Common myeloid progenitor, CD34-positive (primary cell): ENCODE measurements around the gene PDLIM5.

Source experiments
- CTCF ChIA-PET: fragments of 350-600 bp; sonication (Branson Sonifier 250); formaldehyde crosslinking; loops from one replicate; lab custom pipeline; 2021; ENCODE audit warnings: antibody characterized with exemption; lab: Charles Lee
- POLR2A ChIA-PET: fragments of 350-600 bp; sonication (Branson Sonifier 250); formaldehyde crosslinking; loops from one replicate; lab custom pipeline; 2021; ENCODE audit warnings: antibody characterized with exemption; lab: Charles Lee
- DNase-seq, 3 donors: peaks; one replicate each; pipeline versions ENCODE4 v3.0.0 to v3.0.0-alpha.2; 2013
- H3K27ac ChIP-seq, 2 experiments: 1 replicate in 1 of 2; 2 replicates in 1 of 2; pipeline ENCODE4 v1.7.0; 2013; ENCODE audit warnings: inconsistent platforms in 2 of 2, low read length in 2 of 2, mild to moderate bottlenecking in 2 of 2, low read depth in 1 of 2, moderate library complexity in 1 of 2; ENCODE audit not compliant: severe bottlenecking in 2 of 2, insufficient read depth in 1 of 2, poor library complexity in 1 of 2
- H3K27me3 ChIP-seq, 5 experiments: replicated peaks in 2 of 5; 1 replicate in 3 of 5; 2 replicates in 2 of 5; pipeline versions ENCODE4 v1.6.1 to v1.7.0; 2013; ENCODE audit warnings: low read length in 4 of 5, mild to moderate bottlenecking in 2 of 5, moderate library complexity in 2 of 5, inconsistent platforms in 1 of 5; ENCODE audit not compliant: insufficient read depth in 5 of 5, control insufficient read depth in 4 of 5
- H3K36me3 ChIP-seq, 4 experiments: 1 replicate in 2 of 4; 2 replicates in 2 of 4; pipeline versions ENCODE4 v1.6.1 to v1.7.0; 2013; ENCODE audit warnings: low read length in 3 of 4, control low read depth in 1 of 4, mild to moderate bottlenecking in 1 of 4; ENCODE audit not compliant: control insufficient read depth in 4 of 4, insufficient read depth in 4 of 4
- H3K4me1 ChIP-seq, 4 experiments: 1 replicate in 3 of 4; 2 replicates in 1 of 4; pipeline versions ENCODE4 v1.6.1 to v1.7.1; 2013; ENCODE audit warnings: low read length in 3 of 4, mild to moderate bottlenecking in 3 of 4, control low read depth in 1 of 4, inconsistent platforms in 1 of 4, moderate library complexity in 1 of 4; ENCODE audit not compliant: control insufficient read depth in 4 of 4, insufficient read depth in 4 of 4; ENCODE audit errors: control extremely low read depth in 1 of 4
- H3K4me3 ChIP-seq, 7 experiments: 1 replicate in 4 of 7; 2 replicates in 3 of 7; pipeline versions ENCODE4 v1.5.1 to v1.7.0; 2013; ENCODE audit warnings: mild to moderate bottlenecking in 7 of 7, low read length in 6 of 7, moderate library complexity in 6 of 7, inconsistent platforms in 2 of 7, low read depth in 2 of 7, control low read depth in 1 of 7; ENCODE audit not compliant: insufficient read depth in 4 of 7, control insufficient read depth in 1 of 7; ENCODE audit errors: extremely low read depth in 1 of 7
- H3K9me3 ChIP-seq, 5 experiments: 1 replicate in 4 of 5; 2 replicates in 1 of 5; pipeline versions ENCODE4 v1.6.1 to v1.7.1; 2013; ENCODE audit warnings: low read length in 4 of 5, mild to moderate bottlenecking in 2 of 5, inconsistent platforms in 1 of 5, low read depth in 1 of 5, moderate library complexity in 1 of 5; ENCODE audit not compliant: control insufficient read depth in 4 of 5, insufficient read depth in 2 of 5; ENCODE audit errors: control extremely low read depth in 1 of 5
- whole genome bisulfite sequencing: methylation state at CpG from one replicate; pipeline ENCODE4 v1.1.5; 2013; ENCODE audit not compliant: insufficient coverage; 5-methylcytosine and 5-hydroxymethylcytosine counted together

PDLIM5 gene

GRCh38 chr4:94436512-94436911 lies 15.2 kb upstream of the PDLIM5 start:
- POLR2A ChIA-PET: no interaction called here
- Histone ChIP-seq H3K27me3 (no peaks in the 10 kb centered on the region), H3K27ac (no peak overlapping the region), H3K4me1 (peaks cover 0 to 5% (median 1%) of the 10 kb centered on the region in 4 experiments), H3K4me3 (no peak overlapping the region), H3K36me3 (no peaks in the 10 kb centered on the region), H3K9me3 (no peaks in the 10 kb centered on the region)
- no peak for DNase-seq
- CTCF ChIA-PET: no interaction called here
- 100% methylated on average over 1 of the region's 1 CpG for WGBS

GRCh38 chr4:94439606-94440005 lies 12.1 kb upstream of the PDLIM5 start:
- Histone ChIP-seq H3K36me3 (no peaks in the 10 kb centered on the region), H3K4me1 (peaks cover 0 to 5% (median 1%) of the 10 kb centered on the region in 4 experiments), H3K27ac (no peak overlapping the region), H3K9me3 (no peaks in the 10 kb centered on the region), H3K4me3 (no peak overlapping the region), H3K27me3 (no peaks in the 10 kb centered on the region)
- POLR2A ChIA-PET: no interaction called here
- CTCF ChIA-PET: interaction anchor here (0.8 kb wide), 1 partner anchor 32 kb away, joined by 3 read pairs; no protein-coding TSS in a partner anchor
- peak in 1 of 3 donors; percentile 23 for DNase-seq
- WGBS: no CpG with 5 or more reads among the region's 2 CpGs

GRCh38 chr4:94441838-94442237 lies 9.9 kb upstream of the PDLIM5 start:
- Histone ChIP-seq H3K4me3 (no peak overlapping the region), H3K27me3 (no peaks in the 10 kb centered on the region), H3K4me1 (peaks cover 0 to 5% (median 1%) of the 10 kb centered on the region in 4 experiments), H3K27ac (no peak overlapping the region), H3K36me3 (no peaks in the 10 kb centered on the region), H3K9me3 (no peaks in the 10 kb centered on the region)
- WGBS: 100% methylated on average over 1 of the region's 3 CpGs
- POLR2A ChIA-PET: no interaction called here
- DNase-seq: no peak
- CTCF ChIA-PET: interaction anchor here (1.1 kb wide), 1 partner anchor 10 kb away, joined by 3 read pairs; the partner anchor contains the start of gene PDLIM5

- H3K27me3 ChIP-seq: no peaks in the 10 kb centered on the region
- no peaks in the 10 kb centered on the region for H3K9me3 ChIP-seq
- no peak for DNase-seq
- peaks cover 0 to 5% (median 1%) of the 10 kb centered on the region in 4 experiments for H3K4me1 ChIP-seq
- no peak overlapping the region for H3K4me3 ChIP-seq
- ChIA-PET POLR2A (no interaction called here), CTCF (interaction anchor here (1.1 kb wide), 1 partner anchor 10 kb away, joined by 3 read pairs; the partner anchor contains the start of gene PDLIM5)
- WGBS: no CpG with 5 or more reads among the region's 1 CpG
- no peaks in the 10 kb centered on the region for H3K36me3 ChIP-seq
- H3K27ac ChIP-seq: no peak overlapping the region
Measured at GRCh38 chr4:94442251-94442650, 9.5 kb upstream of the PDLIM5 start.

GRCh38 chr4:94446386-94446785 lies 5.4 kb upstream of the PDLIM5 start:
- H3K4me3 ChIP-seq: no peak overlapping the region

GRCh38 chr4:94447754-94448411 lies 3.9 kb upstream of the PDLIM5 start:
- ChIA-PET CTCF (no interaction called here), POLR2A (no interaction called here)
- Histone ChIP-seq H3K4me1 (peaks cover 4 to 13% (median 8%) of the 10 kb centered on the region in 4 experiments), H3K27me3 (no peaks in the 10 kb centered on the region), H3K27ac (no peak overlapping the region), H3K36me3 (no peaks in the 10 kb centered on the region), H3K9me3 (no peaks in the 10 kb centered on the region), H3K4me3 (no peak overlapping the region)
- DNase-seq: no peak
- 88% methylated on average over 3 of the region's 3 CpGs for WGBS

More at GRCh38 chr4:94446386-94446785, 5.4 kb upstream of the PDLIM5 start:
- ChIA-PET POLR2A (no interaction called here), CTCF (no interaction called here)
- no peaks in the 10 kb centered on the region for H3K36me3 ChIP-seq
- no peaks in the 10 kb centered on the region for H3K9me3 ChIP-seq
- WGBS: 100% methylated on average over 2 of the region's 3 CpGs
- H3K27me3 ChIP-seq: no peaks in the 10 kb centered on the region
- DNase-seq: no peak
- no peak overlapping the region for H3K27ac ChIP-seq
- peaks cover 0 to 7% (median 4%) of the 10 kb centered on the region in 4 experiments for H3K4me1 ChIP-seq

- ChIA-PET POLR2A (no interaction called here), CTCF (no interaction called here)
- no peaks in the 10 kb centered on the region for H3K36me3 ChIP-seq
- H3K4me1 ChIP-seq: peaks cover 11 to 23% (median 14%) of the 10 kb centered on the region in 4 experiments
- H3K4me3 ChIP-seq: no peak overlapping the region
- no peaks in the 10 kb centered on the region for H3K27me3 ChIP-seq
- no peaks in the 10 kb centered on the region for H3K9me3 ChIP-seq
- WGBS: no CpG with 5 or more reads among the region's 3 CpGs
- no peak overlapping the region for H3K27ac ChIP-seq
- DNase-seq: peak in 2 of 3 donors; percentile 15 to 35
Measured at GRCh38 chr4:94448815-94449375, 2.8 kb upstream of the PDLIM5 start.
